T follicular helper cell (primary cell): ENCODE measurements around the gene MDFIC2.
"Not testable (repeated sequence)": the region's sequence is repeated elsewhere in the genome, so short reads cannot be mapped to it uniquely, and the experiment has no call there.

Source experiments
- DNase-seq: peaks from one replicate; pipeline ENCODE4 v3.0.0-alpha.2; 2020; ENCODE audit warnings: low read depth

MDFIC2 gene

GRCh38 chr3:70256566-70256965, 55.9 kb downstream of the MDFIC2 start:
- no peak for DNase-seq

- no peak for DNase-seq
Measured at GRCh38 chr3:70250492-70250891, 61.9 kb downstream of the MDFIC2 start.

- no peak for DNase-seq
Measured at GRCh38 chr3:70249509-70250160, 62.8 kb downstream of the MDFIC2 start.

GRCh38 chr3:70248856-70249255, 63.6 kb downstream of the MDFIC2 start:
- DNase-seq: no peak

GRCh38 chr3:70247955-70248354, 64.5 kb downstream of the MDFIC2 start:
- DNase-seq: no peak

- DNase-seq: no peak
Measured at GRCh38 chr3:70245746-70246525, 66.5 kb downstream of the MDFIC2 start.

GRCh38 chr3:70244422-70244821, 68.0 kb downstream of the MDFIC2 start:
- no peak for DNase-seq

GRCh38 chr3:70242297-70242882, 70.0 kb downstream of the MDFIC2 start:
- no peak for DNase-seq

GRCh38 chr3:70233812-70234211, 78.6 kb downstream of the MDFIC2 start:
- no peak for DNase-seq

GRCh38 chr3:70233112-70233511, 79.3 kb downstream of the MDFIC2 start:
- DNase-seq: no peak

GRCh38 chr3:70231266-70231701, 81.2 kb downstream of the MDFIC2 start:
- no peak for DNase-seq

- no peak for DNase-seq
Measured at GRCh38 chr3:70227437-70227836, 85.0 kb downstream of the MDFIC2 start.

GRCh38 chr3:70225146-70225545, 87.3 kb downstream of the MDFIC2 start:
- DNase-seq: no peak

GRCh38 chr3:70224337-70224736, 88.1 kb downstream of the MDFIC2 start:
- no peak for DNase-seq

- DNase-seq: no peak
Measured at GRCh38 chr3:70218471-70218870, 94.0 kb downstream of the MDFIC2 start.

GRCh38 chr3:70211274-70211673, 101.2 kb downstream of the MDFIC2 start:
- not testable (repeated sequence) for DNase-seq

- DNase-seq: no peak
Measured at GRCh38 chr3:70201975-70202374, 110.5 kb downstream of the MDFIC2 start.

- DNase-seq: no peak
Measured at GRCh38 chr3:70189884-70190473, 122.5 kb downstream of the MDFIC2 start.

- DNase-seq: no peak
Measured at GRCh38 chr3:70186221-70186620, 126.2 kb downstream of the MDFIC2 start.

- no peak for DNase-seq
Measured at GRCh38 chr3:70185661-70186060, 126.8 kb downstream of the MDFIC2 start.

GRCh38 chr3:70183781-70184504, 128.5 kb downstream of the MDFIC2 start:
- DNase-seq: no peak

GRCh38 chr3:70182166-70182565, 130.3 kb downstream of the MDFIC2 start:
- no peak for DNase-seq
